Measurements from ENCODE around the gene DIO3.

- TF ChIP-seq CTCF (IDR thresholded peaks at IDR 0.05; ENCODE audit: low read length) = no peak
- TF ChIP-seq EZH2 (IDR thresholded peaks at IDR 0.05; ENCODE audit: borderline replicate concordance, low read length) = no peak
Measured at GRCh38 chr14:101594511-101595148, 33.3 kb downstream of the DIO3 start.
